GM21717 (cell line): ENCODE data around the gene HDDC3.
A peak's percentile ranks its signal among the peaks of the same experiment; 100 is the strongest.

ENCODE experiments used
- ATAC-seq: cut with Tn5 transposase; IDR thresholded peaks from one replicate; pipeline ENCODE4 v1.9.1; 2021; ENCODE audit warnings: mild to moderate bottlenecking, moderate library complexity; ENCODE audit not compliant: unreplicated experiment

HDDC3 gene, protein sequence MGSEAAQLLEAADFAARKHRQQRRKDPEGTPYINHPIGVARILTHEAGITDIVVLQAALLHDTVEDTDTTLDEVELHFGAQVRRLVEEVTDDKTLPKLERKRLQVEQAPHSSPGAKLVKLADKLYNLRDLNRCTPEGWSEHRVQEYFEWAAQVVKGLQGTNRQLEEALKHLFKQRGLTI

DNA sequence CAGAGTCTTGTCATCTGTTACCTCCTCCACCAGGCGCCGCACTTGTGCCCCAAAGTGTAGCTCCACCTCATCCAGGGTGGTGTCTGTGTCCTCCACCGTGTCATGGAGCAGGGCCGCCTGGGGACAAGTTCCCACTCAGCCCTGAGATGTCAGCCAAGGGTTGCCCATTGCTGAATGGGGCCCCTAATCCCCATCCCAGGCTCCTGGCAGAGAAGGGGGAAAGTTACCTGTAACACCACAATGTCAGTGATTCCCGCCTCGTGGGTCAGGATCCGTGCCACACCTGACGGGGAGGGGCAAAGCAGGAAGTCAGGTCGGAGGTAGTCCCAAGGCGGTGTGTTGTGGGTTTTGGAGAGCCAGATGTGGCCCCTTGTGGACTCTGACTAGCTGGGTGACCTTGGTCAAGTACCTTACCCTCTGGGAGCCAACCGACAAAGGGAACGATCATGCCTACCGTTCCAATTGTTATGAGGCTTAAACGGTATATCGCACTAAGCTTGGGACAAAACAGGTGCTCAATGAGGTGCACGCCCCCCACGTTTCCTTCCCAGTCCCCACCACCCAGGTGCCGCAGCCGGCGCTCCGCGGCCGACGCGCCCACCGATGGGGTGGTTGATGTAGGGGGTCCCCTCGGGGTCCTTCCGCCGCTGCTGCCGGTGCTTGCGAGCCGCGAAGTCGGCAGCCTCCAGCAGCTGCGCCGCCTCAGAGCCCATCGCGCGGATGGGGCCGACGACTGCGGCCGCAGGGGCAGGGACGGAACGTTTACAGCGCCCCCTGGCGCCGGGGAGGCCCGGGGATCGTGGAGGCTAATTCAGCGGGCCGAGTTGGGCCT is at the start of gene HDDC3:
Gene HDDC3 (minus strand): TSS at position 722 of the 832 bp plus-strand sequence. CDS start 9 bp downstream, at position 713.
- peak; percentile 47 for ATAC-seq

DNA sequence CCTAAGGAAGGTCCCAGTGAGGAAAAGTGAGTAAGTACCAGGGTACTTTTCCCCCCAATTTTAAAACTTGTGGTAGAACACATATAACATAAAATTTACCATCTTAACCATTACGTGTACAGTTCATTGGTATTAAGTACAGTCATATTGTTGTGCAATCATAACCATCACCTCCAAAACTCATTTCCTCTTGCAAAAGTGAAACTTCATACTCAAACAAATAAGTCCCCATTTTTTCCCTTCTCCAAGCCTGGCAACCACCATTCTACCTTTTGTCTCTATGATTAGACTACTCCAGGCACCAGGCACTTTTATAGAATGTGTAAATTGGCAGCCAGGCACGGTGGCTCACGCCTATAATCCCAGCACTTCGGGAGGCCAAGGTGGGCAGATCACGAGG is 49.8 kb upstream of the HDDC3 start:
- peak; percentile 42 for ATAC-seq

DNA sequence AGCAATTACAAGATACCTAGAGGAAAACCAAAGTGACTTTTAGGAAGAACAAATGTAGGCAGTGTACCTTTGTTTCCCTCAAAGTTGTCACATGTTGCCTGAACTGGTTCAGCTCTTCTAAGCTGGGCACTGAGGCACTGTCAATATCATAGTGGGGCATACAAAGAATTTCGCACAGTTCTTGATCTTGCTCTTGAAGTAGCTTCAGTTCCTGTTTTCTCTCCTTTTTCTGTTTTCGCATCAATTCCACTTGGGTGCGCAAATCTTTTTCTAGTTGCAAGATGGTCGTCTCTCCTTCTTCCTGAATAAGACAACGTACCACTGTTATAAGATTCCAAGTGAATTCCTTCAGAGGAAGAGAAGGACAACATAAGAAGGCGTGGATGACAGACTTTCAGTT is 49.3 kb upstream of the HDDC3 start:
- ATAC-seq: peak; percentile 79

DNA sequence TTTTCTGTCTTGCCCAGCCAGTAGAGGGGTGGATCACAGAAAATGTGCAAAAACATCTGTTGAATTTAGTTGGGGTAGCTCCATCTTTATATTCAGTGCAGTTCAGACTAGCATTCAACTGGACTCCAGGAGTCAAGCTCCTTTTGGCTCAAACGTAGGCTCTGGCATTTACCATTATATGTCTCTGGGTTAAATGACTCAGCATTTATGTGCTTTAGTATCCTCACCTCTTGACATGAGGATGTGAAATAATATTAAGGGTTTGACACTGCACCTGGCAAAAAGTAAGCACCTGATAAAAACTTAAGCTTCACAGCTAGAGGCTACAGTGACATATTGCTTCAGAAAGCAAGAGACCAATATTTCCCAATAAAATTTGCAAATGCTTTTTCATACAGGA is 47.2 kb upstream of the HDDC3 start:
- ATAC-seq: no peak

DNA sequence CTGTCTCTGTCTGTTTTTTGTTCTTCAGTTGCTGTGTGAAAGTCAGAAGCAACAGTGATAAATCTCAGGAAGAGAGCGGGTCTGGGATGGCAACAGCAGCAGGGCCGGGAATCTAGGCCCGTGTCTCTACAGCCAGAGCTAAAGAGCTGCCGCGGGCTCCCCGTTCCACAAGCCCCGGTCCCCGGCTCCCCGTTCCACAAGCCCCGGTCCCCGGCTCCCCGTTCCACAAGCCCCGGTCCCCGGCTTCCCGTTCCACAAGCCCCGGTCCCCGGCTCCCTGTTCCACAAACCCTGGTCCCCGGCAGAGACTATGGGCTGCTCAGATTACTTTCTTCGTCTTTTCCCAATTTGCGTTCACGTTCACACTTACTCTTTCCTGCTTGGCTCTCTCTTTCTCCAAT is 41.9 kb upstream of the HDDC3 start:
- no peak for ATAC-seq

DNA sequence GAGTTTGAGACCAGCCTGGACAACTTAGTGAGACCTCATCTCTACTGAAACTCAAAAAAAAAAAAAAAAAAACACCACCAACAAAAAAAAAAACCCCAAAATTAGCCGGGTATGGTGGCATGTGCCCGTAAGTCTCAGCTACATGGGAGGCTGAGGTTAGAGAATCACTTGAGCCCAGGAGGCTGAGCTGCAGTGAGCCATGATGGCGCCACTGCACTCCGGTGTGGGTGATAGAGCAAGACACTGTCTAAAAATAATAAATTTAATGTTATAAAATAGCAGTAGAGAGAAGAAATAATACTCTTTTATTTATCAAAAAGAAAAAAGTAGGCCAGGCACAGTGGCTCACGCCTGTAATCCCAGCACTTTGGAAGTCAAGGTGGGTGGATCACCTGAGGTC is 39.8 kb upstream of the HDDC3 start:
- no peak for ATAC-seq

DNA sequence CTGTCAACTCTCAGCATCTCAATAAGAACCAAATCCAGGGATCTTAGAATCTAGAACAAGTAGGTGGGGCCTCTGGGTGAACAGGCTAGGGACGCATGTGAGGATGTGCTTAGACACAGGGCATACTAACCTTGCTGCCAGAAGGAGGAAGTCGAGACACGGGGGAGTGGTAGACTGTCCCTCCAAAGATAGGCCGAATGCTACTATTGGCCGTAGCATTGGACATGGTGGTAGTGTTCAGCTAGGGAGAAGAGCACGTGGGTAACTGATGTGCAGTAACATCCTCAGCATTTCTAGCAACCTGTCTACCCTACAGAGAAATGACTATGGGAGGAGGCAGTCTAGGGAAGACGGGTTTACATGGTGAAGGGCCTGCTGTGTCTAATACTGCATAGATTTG is 37.9 kb upstream of the HDDC3 start:
- ATAC-seq: no peak

DNA sequence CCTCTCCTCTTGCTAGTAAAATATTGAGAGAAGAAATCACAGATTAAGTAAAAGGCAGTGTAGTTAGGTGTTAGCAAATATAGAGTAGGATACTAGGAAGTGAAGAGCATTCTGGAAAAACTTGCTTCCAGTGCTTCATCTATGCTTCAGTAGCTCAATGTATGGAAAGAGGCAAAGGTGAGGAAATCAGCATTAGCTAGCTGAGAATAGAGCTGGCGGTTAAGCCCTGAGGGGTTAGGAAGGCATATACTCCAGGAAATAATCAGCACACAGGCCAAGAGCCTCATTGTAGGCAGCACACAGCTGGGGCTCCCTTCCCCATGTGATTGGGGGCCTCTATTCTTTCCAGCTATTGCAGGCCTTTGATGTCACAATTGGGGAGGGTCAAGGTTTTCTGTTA is 36.1 kb upstream of the HDDC3 start:
- ATAC-seq: no peak

DNA sequence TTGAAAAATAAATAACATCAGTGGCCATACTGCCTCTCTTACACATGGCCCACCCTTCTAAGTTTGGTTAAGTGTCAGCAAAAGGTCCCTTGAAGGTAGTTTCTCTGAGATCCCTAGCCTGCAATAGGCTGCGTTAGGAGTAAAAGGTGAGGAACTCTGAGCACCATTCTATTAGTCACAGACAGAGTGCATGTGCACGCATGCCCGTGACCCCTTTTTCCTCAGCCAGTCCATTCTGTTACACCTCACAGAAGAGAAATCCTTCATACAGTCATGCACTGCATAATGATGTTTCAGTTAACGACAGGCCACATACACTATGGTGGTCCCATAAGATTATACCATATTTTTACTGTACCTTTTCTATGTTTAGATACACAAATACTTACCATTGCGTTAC is 34.9 kb upstream of the HDDC3 start:
- no peak for ATAC-seq

DNA sequence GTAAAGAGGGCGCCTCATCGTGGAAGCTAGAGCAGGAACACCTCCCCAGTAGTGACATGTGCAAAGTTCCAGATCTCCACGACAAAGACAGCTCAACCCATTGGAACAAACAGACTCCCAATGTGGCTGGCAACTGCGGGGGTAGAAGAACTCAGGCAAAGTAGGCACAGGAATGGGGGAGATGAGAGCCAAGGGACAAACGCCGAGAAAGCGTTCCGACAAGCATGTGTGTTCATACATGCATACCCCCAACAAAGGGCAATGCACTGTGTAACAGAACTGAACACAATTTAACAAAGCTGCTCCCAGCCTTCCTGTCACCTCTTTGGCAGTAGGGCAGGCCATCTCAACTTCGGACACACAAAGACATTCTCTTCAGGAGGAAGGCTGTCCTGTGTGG is 33.9 kb upstream of the HDDC3 start:
- no peak for ATAC-seq

DNA sequence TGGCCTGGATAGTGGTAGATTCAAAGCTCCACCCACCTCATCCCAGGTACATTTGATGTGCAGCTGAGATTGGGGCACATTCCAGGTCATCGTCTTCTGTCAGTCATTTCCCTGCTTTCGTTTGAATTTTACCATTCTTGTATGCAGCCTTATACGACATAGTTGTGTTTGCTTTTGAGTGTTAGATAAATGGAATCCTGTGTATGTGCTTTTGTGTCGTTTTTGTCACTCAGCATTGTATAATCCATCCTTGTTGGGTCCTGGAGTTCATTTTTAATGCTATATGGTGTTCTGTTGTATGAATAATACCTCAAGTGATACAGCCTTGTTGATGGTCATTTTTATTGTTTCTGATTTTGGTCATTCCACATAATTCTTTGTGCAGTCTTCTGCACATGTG is 29.7 kb upstream of the HDDC3 start:
- ATAC-seq: no peak

DNA sequence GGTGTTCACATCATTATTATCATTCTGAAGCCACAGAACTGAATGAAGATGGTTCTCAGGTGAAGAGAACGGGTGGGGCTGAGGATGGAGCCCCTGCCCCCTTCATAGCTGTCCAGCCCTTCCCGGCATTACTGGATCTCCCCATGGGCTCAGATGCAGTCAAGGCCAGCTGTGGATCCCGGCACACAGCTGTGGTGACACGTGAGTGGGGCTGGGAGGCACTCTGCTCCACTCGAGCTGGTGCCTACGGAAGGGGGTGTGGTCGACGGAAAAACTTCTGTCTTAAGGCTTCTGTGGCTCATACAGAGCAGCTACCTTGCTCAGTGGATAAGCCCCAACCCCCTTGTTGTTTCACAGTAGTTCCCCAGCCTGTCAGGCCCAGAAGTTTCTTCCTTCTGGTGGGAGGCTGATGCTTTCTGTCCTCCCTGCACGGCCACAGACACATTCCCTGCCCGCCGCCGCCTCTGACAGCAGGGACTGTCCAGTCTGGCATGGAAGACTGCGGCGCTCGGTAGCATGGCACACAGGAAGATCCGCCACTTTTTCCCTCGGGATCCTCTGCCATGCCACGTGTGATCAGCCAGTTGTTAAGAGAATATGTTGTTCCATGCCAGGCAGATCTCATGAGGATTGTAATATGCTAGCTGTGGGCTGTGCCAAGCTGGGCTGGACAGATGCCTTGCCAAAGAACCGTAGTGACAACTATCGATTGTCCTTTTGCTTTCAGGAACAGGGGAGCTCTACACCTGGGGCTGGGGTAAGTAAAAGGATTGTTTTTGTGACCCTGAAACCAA is 28.1 kb upstream of the HDDC3 start:
- no peak for ATAC-seq

DNA sequence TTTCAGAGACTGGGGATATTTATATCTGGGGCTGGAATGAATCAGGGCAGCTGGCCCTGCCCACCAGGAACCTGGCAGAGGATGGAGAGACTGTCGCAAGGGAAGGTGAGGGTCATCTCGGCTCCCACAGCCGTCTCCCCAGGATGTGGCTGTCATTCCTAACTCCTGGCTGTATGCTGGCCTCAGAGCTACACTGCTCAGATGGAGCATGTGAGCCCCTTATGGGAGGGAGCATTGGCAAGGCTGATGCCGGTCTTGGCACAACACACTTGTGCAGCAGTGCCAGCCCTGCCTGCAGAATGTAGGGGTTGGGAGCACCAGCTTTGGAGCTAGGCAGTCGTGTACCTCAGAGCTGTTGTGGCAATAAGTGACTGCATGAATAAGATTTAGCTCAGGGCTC is 27.5 kb upstream of the HDDC3 start:
- no peak for ATAC-seq

DNA sequence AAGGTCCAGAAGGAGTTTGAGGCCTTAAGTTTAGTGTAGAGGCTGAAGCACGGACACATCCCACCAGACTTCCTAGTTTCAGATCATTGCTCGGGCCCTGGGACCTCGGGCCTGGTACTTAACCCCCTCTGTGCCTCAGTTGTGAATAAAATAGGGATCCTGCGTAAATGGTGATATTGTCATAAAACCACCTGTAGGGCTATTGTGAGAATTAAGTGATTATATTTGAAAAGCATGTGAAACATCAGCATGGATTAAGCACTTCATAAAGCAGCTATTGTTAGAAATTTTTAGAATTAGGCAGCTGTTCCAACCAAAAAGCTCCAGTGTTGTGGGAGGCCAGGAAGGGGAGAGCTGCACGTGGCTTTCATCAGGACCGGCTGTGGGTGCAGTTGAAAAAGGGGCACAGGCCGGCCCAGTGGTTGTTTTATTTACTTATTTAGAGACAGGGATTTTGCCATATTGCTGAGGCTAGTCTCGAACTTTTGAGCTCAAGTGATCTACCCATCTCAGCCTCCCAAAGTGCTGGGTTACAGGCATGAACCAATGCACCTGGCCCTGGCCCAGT is 26.8 kb upstream of the HDDC3 start:
- no peak for ATAC-seq

DNA sequence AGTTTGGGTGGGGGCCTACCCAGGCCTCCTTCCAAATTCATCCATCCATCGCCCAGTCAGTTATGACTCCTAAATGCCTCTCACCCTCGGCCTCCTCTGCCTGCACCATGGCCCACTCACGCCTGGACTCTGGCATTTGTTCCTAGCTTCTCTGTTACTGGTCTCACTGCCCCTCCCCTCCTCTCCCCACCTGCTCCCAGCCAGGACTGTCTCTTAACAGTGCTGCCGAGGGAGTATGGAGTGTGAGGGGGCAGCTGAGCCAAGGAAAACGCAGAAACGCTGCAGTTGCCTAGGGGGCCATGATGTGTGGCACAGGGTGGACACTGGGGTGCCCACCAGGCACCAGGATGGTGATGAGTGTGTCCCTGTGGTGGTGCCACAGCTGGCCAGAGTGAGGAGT is 25.4 kb upstream of the HDDC3 start:
- no peak for ATAC-seq

DNA sequence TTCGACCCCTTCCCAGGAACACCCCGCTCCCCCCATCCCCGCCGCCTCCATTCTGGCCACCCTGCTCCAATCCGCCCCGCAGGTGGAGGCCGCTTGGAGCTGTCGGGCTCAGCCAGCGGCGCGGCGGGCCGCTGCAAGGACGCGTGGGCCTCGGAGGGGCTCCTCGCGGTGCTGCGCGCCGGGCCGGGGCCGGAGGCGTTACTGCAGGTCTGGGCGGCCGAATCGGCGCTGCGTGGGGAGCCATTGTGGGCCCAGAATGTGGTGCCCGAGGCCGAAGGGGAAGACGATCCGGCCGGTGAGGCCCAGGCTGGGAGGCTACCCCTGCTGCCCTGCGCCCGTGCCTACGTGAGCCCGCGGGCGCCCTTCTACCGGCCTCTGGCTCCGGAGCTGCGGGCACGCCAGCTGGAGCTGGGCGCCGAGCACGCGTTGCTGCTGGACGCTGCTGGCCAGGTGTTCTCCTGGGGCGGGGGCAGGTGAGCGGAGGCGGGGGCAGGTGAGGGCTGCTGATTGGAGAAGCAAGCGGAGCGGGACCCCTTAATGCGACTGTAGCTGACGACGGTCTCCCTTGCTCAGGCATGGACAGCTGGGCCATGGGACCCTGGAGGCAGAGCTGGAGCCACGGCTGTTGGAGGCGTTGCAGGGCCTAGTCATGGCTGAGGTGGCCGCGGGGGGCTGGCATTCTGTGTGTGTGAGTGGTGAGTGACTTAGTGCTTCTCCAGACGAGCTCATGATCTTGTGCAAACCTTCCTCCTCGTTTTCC is 24.9 kb upstream of the HDDC3 start:
- ATAC-seq: no peak

DNA sequence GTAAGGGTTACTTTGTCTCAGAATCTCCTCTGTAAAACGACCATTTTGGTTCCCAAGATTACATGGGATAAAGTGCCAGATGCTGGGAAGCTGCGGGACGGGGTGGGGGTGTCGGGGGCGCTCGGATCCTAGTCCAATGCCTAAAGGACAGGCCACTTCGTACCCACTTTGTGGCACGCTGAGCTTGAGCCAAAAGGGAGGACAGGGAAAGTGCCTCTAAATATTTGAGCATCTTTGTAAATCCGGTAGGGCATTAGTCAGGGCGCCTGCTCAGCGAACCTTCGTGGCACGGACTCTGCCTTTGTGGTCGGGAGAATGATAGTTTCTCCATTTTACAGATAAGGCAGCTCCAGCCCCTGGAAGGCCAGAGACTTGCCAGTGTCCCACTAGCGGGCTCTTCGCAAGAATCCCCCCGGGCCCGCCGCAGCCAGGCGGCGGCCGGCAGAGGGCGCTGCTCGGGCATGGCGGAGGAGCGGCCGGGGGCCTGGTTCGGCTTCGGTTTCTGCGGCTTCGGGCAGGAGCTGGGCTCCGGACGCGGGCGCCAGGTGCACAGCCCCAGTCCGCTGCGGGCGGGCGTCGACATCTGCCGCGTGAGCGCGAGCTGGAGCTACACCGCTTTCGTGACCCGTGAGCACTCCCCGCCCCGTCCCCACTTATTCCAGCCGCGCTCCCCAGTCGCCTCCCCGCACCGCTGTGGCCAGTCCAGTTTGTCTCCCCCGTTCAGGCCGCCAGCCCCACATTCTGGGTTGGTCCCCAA is 24.1 kb upstream of the HDDC3 start:
- no peak for ATAC-seq

DNA sequence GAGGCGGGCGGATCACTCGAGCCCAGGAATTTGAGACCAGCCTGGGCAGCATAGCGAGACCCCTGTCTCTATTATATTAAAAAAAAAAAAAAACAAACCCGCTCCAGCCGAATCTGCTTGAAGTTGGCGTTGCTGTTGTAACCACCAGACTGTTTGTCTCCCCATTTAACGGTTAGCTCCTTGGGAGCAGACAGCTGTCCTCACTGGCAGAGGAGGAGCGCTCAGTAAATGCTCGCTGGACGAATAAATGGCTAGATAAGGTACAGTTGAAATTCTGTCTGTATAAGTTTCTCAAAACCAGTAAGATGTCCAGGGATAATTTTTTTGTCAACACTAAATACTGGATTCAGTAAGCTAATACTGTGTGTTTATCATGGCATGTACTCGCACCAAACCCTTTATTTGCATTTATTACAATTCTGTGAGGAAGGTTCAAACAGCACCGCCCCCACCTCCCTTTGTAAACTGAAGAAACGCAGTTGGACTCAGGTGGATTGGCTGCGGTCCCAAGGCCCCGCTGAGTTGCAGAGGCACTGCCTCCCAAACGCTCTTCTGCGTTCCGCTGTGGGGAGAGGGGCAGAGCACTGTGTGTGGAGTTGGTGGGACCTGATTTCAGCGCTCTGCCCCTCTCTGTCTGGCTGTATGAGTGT is 23.4 kb upstream of the HDDC3 start:
- ATAC-seq: no peak
